Hepatocyte (in vitro differentiated cells): Measurements from ENCODE around the gene CD55. TPM values are rescaled to one million over a fixed set of nuclear protein-coding genes. Genes with fewer than 3 reads are reported as not detected.

Experiments
- DNase-seq: peaks from one replicate; pipeline ENCODE4 v3.0.0-alpha.2; 2016; ENCODE audit warnings: low spot score
- H2AFZ ChIP-seq: fragments of 200-600 bp; sonication (generic); 2 replicates; pipeline ENCODE4 v1.6.0; 2016; ENCODE audit warnings: antibody characterized with exemption, mild to moderate bottlenecking
- H3K27ac ChIP-seq: fragments of 200-600 bp; sonication (generic); 2 replicates; pipeline ENCODE4 v1.5.1; 2016; ENCODE audit warnings: mild to moderate bottlenecking
- H3K27me3 ChIP-seq: fragments of 200-600 bp; sonication (generic); 2 replicates; pipeline ENCODE4 v1.6.1; 2016
- H3K36me3 ChIP-seq: fragments of 200-600 bp; sonication (generic); replicated peaks from 2 replicates; pipeline ENCODE4 v1.5.1; 2016; ENCODE audit warnings: low read depth; ENCODE audit not compliant: insufficient read depth
- H3K4me1 ChIP-seq: fragments of 200-600 bp; sonication (generic); 2 replicates; pipeline ENCODE4 v1.5.1; 2016; ENCODE audit warnings: mild to moderate bottlenecking, moderate library complexity; ENCODE audit not compliant: insufficient read depth
- H3K4me2 ChIP-seq: fragments of 200-600 bp; sonication (generic); 2 replicates; pipeline ENCODE4 v1.6.0; 2016
- H3K4me3 ChIP-seq: fragments of 200-600 bp; sonication (generic); 2 replicates; pipeline ENCODE4 v1.5.1; 2016; ENCODE audit warnings: mild to moderate bottlenecking
- H3K79me2 ChIP-seq: fragments of 200-600 bp; sonication (generic); 2 replicates; pipeline ENCODE4 v1.6.0; 2017; ENCODE audit warnings: mild to moderate bottlenecking
- H3K9me2 ChIP-seq: fragments of 200-600 bp; sonication (generic); replicated peaks from 2 replicates; pipeline ENCODE4 v1.6.0; 2017; ENCODE audit warnings: mild to moderate bottlenecking; ENCODE audit not compliant: insufficient read depth
- H3K9me3 ChIP-seq: fragments of 200-600 bp; sonication (generic); 2 replicates; pipeline ENCODE4 v1.5.1; 2016; ENCODE audit warnings: low read depth, mild to moderate bottlenecking
- H4K20me1 ChIP-seq: fragments of 200-600 bp; sonication (generic); 2 replicates; pipeline ENCODE4 v1.6.0; 2016; ENCODE audit warnings: mild to moderate bottlenecking; ENCODE audit not compliant: insufficient read depth, poor library complexity, severe bottlenecking
- EZH2 ChIP-seq: fragments of 200-600 bp; sonication (generic); IDR thresholded peaks from 2 replicates; pipeline ENCODE4 v1.6.1; 2016; ENCODE audit warnings: antibody characterized with exemption, mild to moderate bottlenecking, borderline replicate concordance
- EZH2phosphoT487 ChIP-seq: fragments of 200-600 bp; sonication (generic); IDR thresholded peaks from one replicate; pipeline ENCODE4 v1.6.1; 2018; ENCODE audit warnings: antibody characterized with exemption, mild to moderate bottlenecking, low read depth, moderate library complexity; ENCODE audit not compliant: unreplicated experiment, severe bottlenecking
- whole genome bisulfite sequencing: methylation state at CpG from one replicate; pipeline ENCODE4 v1.1.6; 2016; ENCODE audit warnings: low lambda C conversion rate; ENCODE audit errors: missing lambda C conversion rate; 5-methylcytosine and 5-hydroxymethylcytosine counted together
- polyA plus RNA-seq: library from polyadenylated mRNA; unstranded; fragments of >200 nt; fragmentation: Nextera tagmentation; extraction: Ambion mirVana; gene quantifications from 2 replicates; pipeline ENCODE4 v1.2.1, GENCODE V29; 2016
- total RNA-seq: library from RNA; depleted of rRNA; stranded (reverse); fragments of >200 nt; gene quantifications from 2 replicates; pipeline ENCODE4 v1.2.3, GENCODE V29; 2014
- TF ChIP-seq, protein P1 (sequence below): fragments of 200-600 bp; sonication (generic); IDR thresholded peaks from 2 replicates; pipeline ENCODE4 v1.5.1; 2016; ENCODE audit warnings: antibody characterized with exemption, mild to moderate bottlenecking; ENCODE audit not compliant: poor library complexity

CD55 gene
- total and polyA plus RNA-seq, 2 experiments from 2014 or later = 41.1 to 57.5 TPM

DNA sequence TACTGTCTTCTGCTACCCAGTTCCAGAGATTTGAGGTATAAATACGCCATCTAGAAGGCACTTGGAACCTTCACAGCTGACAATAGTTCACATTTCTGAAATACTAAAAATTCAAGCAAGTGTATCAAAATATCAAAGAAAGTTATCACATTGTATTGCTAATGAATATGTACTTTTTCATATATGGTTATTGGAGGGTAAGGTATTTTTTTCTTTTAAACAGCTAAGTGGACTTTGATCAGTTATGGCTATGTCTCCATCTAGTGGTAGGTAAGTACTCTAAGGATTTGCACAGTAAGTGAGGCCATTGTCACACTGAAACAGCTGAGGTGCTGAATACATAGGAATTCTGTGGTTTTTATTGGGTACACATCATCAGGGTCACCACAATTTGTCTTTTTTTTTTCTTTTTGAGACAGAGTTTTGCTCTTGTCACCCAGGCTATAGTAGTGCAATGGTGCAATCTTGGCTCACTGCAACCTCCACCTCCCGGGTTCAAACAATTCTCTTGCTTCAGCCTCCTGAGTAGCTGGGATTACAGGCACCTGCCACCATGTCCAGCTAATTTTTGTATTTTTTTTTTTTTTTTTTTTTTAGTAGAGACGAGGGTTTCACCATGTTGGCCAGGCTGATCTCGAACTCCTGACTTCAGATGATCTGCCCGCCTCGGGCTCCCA lies 83.5 kb downstream of the CD55 start:
- no peaks in the 10 kb centered on the region for H3K4me1 ChIP-seq
- no peaks in the 10 kb centered on the region for H3K79me2 ChIP-seq
- no peak for TF ChIP-seq EZH2
- TF ChIP-seq, protein P1, sequence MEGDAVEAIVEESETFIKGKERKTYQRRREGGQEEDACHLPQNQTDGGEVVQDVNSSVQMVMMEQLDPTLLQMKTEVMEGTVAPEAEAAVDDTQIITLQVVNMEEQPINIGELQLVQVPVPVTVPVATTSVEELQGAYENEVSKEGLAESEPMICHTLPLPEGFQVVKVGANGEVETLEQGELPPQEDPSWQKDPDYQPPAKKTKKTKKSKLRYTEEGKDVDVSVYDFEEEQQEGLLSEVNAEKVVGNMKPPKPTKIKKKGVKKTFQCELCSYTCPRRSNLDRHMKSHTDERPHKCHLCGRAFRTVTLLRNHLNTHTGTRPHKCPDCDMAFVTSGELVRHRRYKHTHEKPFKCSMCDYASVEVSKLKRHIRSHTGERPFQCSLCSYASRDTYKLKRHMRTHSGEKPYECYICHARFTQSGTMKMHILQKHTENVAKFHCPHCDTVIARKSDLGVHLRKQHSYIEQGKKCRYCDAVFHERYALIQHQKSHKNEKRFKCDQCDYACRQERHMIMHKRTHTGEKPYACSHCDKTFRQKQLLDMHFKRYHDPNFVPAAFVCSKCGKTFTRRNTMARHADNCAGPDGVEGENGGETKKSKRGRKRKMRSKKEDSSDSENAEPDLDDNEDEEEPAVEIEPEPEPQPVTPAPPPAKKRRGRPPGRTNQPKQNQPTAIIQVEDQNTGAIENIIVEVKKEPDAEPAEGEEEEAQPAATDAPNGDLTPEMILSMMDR = peak; percentile 80
- no peak overlapping the region for H3K4me2 ChIP-seq
- no peak overlapping the region for H3K4me3 ChIP-seq
- 79% methylated on average over 6 of the region's 6 CpGs for WGBS
- H2AFZ ChIP-seq = no peak overlapping the region
- no peaks in the 10 kb centered on the region for H3K27me3 ChIP-seq
- DNase-seq = peak; percentile 76
- no peak overlapping the region for H3K27ac ChIP-seq
- no peaks in the 10 kb centered on the region for H4K20me1 ChIP-seq
- H3K36me3 ChIP-seq = no peaks in the 10 kb centered on the region
- no peaks in the 10 kb centered on the region for H3K9me2 ChIP-seq
- H3K9me3 ChIP-seq = no peaks in the 10 kb centered on the region

DNA sequence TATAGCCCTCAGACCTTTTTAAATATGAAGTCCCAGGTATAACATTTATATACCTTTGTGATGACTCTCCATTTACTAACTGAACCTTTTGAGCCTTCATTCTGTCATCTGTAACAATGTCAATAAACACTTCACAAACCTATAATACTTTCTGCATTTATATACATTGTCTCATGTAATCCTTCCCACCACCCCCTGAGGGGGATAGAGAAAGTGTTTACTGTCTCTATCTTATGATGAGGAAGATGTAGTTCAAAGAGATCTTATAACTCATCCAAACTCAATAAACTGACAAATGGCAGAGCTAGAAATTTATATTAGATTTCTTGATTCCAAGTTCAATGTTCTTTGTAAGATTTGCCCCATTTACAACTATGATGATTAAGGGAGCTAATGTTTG lies 84.3 kb downstream of the CD55 start:
- TF ChIP-seq, protein P1 = no peak
- TF ChIP-seq EZH2 (no peak), EZH2phosphoT487 (no peak)
- Histone ChIP-seq H3K36me3 (no peaks in the 10 kb centered on the region), H2AFZ (no peak overlapping the region), H3K79me2 (no peaks in the 10 kb centered on the region), H3K9me2 (no peaks in the 10 kb centered on the region), H3K27me3 (no peaks in the 10 kb centered on the region), H3K4me1 (no peaks in the 10 kb centered on the region), H3K4me2 (no peak overlapping the region), H3K4me3 (no peak overlapping the region), H4K20me1 (no peaks in the 10 kb centered on the region), H3K27ac (no peak overlapping the region), H3K9me3 (no peaks in the 10 kb centered on the region)
- DNase-seq = no peak

DNA sequence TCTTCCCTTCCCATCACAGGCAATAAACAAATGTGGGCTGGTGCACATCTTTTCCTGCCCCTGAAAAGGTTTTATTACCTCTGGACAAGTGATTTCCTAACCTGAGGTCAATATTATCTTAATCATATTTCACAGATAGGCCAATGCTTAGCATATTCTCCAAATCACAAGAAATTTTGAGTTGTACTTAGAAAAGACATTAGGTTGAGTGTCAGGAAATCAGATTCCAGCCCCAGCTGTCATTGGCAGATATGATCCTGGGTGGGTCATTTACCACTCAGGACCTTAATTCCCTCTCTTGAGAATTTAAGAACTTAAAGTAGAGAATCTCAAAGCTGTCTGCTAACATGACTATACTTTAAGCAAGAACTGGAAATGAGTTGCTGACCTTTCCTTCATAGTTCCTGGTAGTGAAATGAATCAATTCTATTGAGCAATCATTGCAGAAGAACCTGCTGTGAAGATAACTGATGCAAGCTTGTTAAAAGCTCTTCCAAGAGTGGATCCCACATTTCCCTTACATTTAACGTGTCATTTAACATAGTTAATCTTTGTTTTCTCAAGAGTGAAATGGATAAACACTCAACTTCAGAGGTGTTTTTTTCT lies 86.3 kb downstream of the CD55 start:
- H3K79me2 ChIP-seq = no peaks in the 10 kb centered on the region
- H3K27me3 ChIP-seq = no peaks in the 10 kb centered on the region
- H3K4me2 ChIP-seq = no peak overlapping the region
- DNase-seq = no peak
- H3K4me3 ChIP-seq = no peak overlapping the region
- H2AFZ ChIP-seq = no peak overlapping the region
- TF ChIP-seq, protein P1 = no peak
- TF ChIP-seq EZH2phosphoT487 (no peak), EZH2 (no peak)
- H4K20me1 ChIP-seq = no peaks in the 10 kb centered on the region
- WGBS = 31% methylated on average over 1 of the region's 1 CpG
- no peak overlapping the region for H3K27ac ChIP-seq
- H3K36me3 ChIP-seq = no peaks in the 10 kb centered on the region
- H3K9me3 ChIP-seq = no peaks in the 10 kb centered on the region
- no peaks in the 10 kb centered on the region for H3K9me2 ChIP-seq
- H3K4me1 ChIP-seq = no peaks in the 10 kb centered on the region

Other genes with a start within 250 kb of the CD55 start
- gene C4BPB, start 232.8 kb upstream of the CD55 start, total RNA-seq = 16.0 and 16.8 TPM in 2 replicates
- gene C4BPB, start 232.8 kb upstream of the CD55 start, polyA plus RNA-seq = 12.4 and 13.5 TPM in 2 replicates
- gene C4BPA, start 217.4 kb upstream of the CD55 start, total RNA-seq = 17.2 and 23.5 TPM in 2 replicates
- gene C4BPA, start 217.4 kb upstream of the CD55 start, polyA plus RNA-seq = 10.2 and 12.4 TPM in 2 replicates
- gene CR2, start 132.7 kb downstream of the CD55 start, total RNA-seq = 0.17 and 0.36 TPM in 2 replicates
- gene CR2, start 132.7 kb downstream of the CD55 start, polyA plus RNA-seq = 0.50 TPM in 1 of 2 replicates, not detected in the other
- gene CR1, start 174.5 kb downstream of the CD55 start, total RNA-seq = 0.04 and 0.20 TPM in 2 replicates
- gene CR1, start 174.5 kb downstream of the CD55 start, polyA plus RNA-seq = not detected in 2 replicates